ENCODE data around the gene KCNIP1. TPM values are rescaled to one million over a fixed set of nuclear protein-coding genes. Genes with fewer than 3 reads are reported as not detected.

The KCNIP1 gene
- total RNA-seq, 2 donors from 2014 or later = 0.52 to 0.99 TPM

GRCh38 chr5:170629566-170630175, 125.9 kb downstream of the KCNIP1 start:
- Histone ChIP-seq H3K9me3 (no peaks in the 10 kb centered on the region), H3K4me3 (no peak overlapping the region), H3K27me3 (no peaks in the 10 kb centered on the region), H3K27ac (no peak overlapping the region), H3K4me1 (peaks cover 32% of the 10 kb centered on the region), H3K36me3 (replicated peaks in 1 of 2; ENCODE audit: insufficient read depth in 1 of 2, low read depth in 2 of 2) (no peaks in the 10 kb centered on the region)
- WGBS, 2 donors = 67 to 70% methylated on average over 6 to 7 of the region's 7 CpGs
- intact Hi-C loops (cut with DNase I) = loop anchor here (5.0 kb wide), 1 partner anchor 192 kb away; no protein-coding TSS in a partner anchor
- TF ChIP-seq POLR2A (IDR thresholded peaks at IDR 0.05) (no peak), CTCF (IDR thresholded peaks at IDR 0.05) (no peak)
- ATAC-seq = no peak
- no peak for DNase-seq

DNA sequence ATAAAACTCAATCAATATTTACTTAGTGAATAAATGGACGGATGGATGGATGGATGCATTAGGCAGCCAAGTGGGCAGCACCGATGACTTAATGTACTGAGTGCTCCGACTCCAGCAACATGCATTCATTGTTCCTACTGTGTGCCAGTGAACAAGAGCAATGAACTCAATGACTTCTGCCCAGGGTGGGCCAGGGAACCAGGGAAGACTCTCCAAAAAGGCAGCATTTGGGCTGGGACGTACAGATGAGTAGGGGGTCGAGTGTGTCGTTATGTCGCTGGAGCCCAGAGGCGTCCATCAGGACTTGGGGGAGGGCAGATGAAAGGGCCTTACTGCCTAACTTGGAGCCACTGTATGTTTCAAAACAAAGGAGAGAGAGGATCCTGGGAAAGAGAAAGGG, 126.4 kb downstream of the KCNIP1 start:
- no peak overlapping the region for H3K4me3 ChIP-seq
- no peak for TF ChIP-seq POLR2A (IDR thresholded peaks at IDR 0.05)
- TF ChIP-seq CTCF (IDR thresholded peaks at IDR 0.05) = no peak
- no peak overlapping the region for H3K27ac ChIP-seq
- no peak for ATAC-seq
- H3K4me1 ChIP-seq = peaks cover 32% of the 10 kb centered on the region
- H3K9me3 ChIP-seq = no peaks in the 10 kb centered on the region
- WGBS, 2 donors = 66 to 70% methylated on average over 8 of the region's 8 CpGs
- H3K27me3 ChIP-seq = no peaks in the 10 kb centered on the region
- intact Hi-C loops (cut with DNase I) = no loop called here
- no peak for DNase-seq
- no peaks in the 10 kb centered on the region for H3K36me3 ChIP-seq (replicated peaks in 1 of 2; ENCODE audit: insufficient read depth in 1 of 2, low read depth in 2 of 2)

- Histone ChIP-seq H3K4me1 (peaks cover 32% of the 10 kb centered on the region), H3K36me3 (replicated peaks in 1 of 2; ENCODE audit: insufficient read depth in 1 of 2, low read depth in 2 of 2) (no peaks in the 10 kb centered on the region), H3K27me3 (no peaks in the 10 kb centered on the region), H3K9me3 (no peaks in the 10 kb centered on the region), H3K4me3 (no peak overlapping the region), H3K27ac (no peak overlapping the region)
- intact Hi-C loops (cut with DNase I) = no loop called here
- TF ChIP-seq CTCF (IDR thresholded peaks at IDR 0.05) (no peak), POLR2A (IDR thresholded peaks at IDR 0.05) (no peak)
- DNase-seq (no peak), ATAC-seq (no peak)
- 27 to 40% methylated on average over 3 of the region's 3 CpGs for WGBS, 2 donors
These were observed 126.9 kb downstream of the KCNIP1 start for GRCh38 chr5:170630711-170631141.

GRCh38 chr5:170631466-170632195, 127.8 kb downstream of the KCNIP1 start:
- Histone ChIP-seq H3K4me3 (no peak overlapping the region), H3K9me3 (no peaks in the 10 kb centered on the region), H3K27me3 (no peaks in the 10 kb centered on the region), H3K36me3 (replicated peaks in 1 of 2; ENCODE audit: insufficient read depth in 1 of 2, low read depth in 2 of 2) (no peaks in the 10 kb centered on the region), H3K27ac (no peak overlapping the region), H3K4me1 (peaks cover 32% of the 10 kb centered on the region)
- peak in 3 of 4 donors; percentile 22 to 31 (median 28) for DNase-seq
- TF ChIP-seq POLR2A (IDR thresholded peaks at IDR 0.05) (no peak), CTCF (IDR thresholded peaks at IDR 0.05) (peak in 2 of 7 experiments; percentile 8 to 9)
- intact Hi-C loops (cut with DNase I) = no loop called here
- WGBS, 2 donors = 28 to 29% methylated on average over 11 to 16 of the region's 16 CpGs
- no peak for ATAC-seq

All from body of pancreas (tissue), 4 donors.